OCI-LY3 (cell line): Measurements from ENCODE around the gene DYRK3.

Experiments
- EZH2phosphoT487 ChIP-seq: fragments of 200-600 bp; shearing (Covaris generic); IDR thresholded peaks from 2 replicates; pipeline ENCODE4 v1.6.1; 2018; ENCODE audit warnings: antibody characterized with exemption, mixed run types, low read depth
- TF ChIP-seq, protein P1 (sequence below): fragments of 200-600, 300-600 bp; sonication (generic); IDR thresholded peaks from 2 replicates; pipeline ENCODE4 v1.5.1; 2014; ENCODE audit warnings: antibody characterized with exemption, low read length, low read depth

DNA sequence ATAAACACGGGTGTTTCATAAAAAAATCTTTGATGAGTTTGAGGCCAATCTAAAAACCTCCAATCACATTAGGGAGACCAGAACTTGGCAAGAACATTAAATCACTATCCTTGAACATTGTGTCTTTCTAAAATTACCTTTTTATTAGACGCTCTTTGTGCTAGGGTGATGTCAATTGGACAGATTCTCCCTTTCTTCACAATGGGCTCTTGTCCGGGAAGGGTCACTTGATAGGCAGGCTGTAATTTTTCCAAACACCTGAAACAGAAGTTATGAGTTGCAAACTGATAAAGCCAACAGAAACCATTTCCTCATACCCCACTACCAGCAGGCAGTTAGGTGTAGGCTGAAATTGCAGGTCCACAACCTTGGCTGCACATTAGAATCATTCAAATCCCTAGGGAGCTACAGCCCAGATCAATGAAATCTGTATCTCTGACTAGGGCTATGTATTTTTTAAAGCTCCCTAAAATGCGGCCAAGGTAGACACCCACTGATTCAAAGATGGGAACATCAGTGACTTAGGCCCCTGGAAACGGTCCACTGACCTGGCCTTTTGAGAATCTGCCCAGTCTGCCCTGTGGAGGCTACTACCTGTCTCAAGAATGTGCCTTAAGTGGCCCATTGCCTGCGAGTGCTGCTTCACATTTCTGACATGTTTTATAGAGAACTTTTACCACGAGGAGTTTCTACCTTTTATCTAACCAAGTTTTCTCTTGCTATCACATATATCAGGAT is 39.6 kb upstream of the DYRK3 start:
- TF ChIP-seq, protein P1, sequence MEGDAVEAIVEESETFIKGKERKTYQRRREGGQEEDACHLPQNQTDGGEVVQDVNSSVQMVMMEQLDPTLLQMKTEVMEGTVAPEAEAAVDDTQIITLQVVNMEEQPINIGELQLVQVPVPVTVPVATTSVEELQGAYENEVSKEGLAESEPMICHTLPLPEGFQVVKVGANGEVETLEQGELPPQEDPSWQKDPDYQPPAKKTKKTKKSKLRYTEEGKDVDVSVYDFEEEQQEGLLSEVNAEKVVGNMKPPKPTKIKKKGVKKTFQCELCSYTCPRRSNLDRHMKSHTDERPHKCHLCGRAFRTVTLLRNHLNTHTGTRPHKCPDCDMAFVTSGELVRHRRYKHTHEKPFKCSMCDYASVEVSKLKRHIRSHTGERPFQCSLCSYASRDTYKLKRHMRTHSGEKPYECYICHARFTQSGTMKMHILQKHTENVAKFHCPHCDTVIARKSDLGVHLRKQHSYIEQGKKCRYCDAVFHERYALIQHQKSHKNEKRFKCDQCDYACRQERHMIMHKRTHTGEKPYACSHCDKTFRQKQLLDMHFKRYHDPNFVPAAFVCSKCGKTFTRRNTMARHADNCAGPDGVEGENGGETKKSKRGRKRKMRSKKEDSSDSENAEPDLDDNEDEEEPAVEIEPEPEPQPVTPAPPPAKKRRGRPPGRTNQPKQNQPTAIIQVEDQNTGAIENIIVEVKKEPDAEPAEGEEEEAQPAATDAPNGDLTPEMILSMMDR, result no peak
- TF ChIP-seq EZH2phosphoT487, result no peak
